HG03342 (cell line): ENCODE data around the gene COL18A1.

Experiments
- ATAC-seq: cut with Tn5 transposase; IDR thresholded peaks from one replicate; pipeline ENCODE4 v1.9.1; 2021; ENCODE audit warnings: mild to moderate bottlenecking, moderate library complexity; ENCODE audit not compliant: unreplicated experiment

The COL18A1 gene

GRCh38 chr21:45451771-45452182 lies 46.8 kb downstream of the COL18A1 start:
- ATAC-seq: no peak

- ATAC-seq: no peak
These were observed 47.8 kb downstream of the COL18A1 start for GRCh38 chr21:45452696-45453307.

- ATAC-seq: no peak
These were observed 48.5 kb downstream of the COL18A1 start for GRCh38 chr21:45453308-45453950.

DNA sequence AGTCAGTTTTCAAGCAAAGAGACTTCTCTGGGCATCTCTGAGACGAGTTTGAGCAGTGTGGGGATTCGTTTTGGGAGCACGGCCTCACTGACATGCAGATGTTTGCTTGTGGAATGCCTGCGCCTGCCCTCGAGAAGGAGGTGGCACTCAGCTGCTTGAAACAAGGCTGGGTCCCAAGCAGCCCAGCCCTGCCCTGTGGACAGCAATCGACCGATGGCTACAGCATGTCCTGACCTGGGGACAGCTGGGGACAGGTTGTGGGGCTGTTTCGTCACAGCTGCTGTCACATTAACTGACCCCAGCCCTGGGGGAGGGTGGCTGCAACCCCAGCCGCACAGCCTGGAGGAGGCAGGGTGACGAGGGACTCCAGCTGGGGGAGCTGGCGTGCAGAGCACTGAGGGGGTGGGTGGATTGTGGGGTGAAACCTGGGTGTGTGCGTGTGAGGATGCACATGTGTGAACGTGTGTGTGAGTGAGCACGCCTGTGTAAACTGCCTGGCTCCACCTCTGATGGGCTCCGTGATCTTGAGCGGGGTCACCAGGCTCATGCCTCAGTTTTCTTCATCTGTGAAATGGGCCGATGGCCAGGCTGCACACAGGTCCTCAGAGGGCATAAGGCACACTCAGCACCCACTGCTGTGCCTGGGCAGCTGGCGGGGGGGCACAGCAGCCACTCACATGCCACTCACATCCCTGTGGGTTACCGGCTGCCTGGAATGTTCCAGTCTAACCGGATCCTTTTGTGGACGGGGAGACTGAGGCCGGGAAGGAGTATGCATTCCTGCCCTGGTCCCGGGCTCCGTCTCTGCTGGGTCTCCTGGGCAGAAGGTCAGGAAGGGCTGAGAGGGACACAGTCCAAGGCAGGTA lies 49.3 kb downstream of the COL18A1 start:
- ATAC-seq: no peak

DNA sequence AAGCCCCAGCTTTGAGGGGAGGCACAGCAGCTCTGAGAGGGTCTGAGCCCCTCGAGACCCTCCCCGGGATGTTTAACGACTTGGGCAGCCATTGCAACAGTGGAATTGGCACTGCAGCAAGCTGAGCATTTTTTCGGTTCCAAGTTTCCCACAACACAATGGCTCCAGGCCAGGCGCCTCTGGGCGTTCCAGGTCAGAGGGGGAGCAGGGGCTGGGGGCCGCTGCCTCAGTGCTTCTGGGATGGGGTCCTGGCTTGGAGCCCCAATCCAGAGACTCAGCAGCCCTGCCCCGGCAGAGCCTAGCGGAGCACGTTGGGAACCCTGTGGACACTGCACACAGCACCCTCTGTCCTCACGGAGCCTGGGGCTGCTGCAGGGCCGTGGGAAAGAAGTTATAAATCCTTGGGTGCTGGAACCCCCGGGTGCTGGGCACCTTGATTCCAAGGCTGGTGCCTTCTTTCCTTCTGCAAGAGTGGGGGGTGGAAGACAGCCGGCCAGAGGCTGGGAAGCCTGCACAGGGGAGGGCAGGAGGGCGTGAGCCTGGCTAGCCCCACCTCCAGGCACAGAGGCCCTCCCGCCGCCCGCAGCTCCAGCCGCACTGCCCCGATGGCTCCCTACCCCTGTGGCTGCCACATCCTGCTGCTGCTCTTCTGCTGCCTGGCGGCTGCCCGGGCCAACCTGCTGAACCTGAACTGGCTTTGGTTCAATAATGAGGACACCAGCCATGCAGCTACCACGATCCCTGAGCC lies 50.1 kb downstream of the COL18A1 start:
- no peak for ATAC-seq

- ATAC-seq: no peak
These were observed 51.0 kb downstream of the COL18A1 start for GRCh38 chr21:45455674-45456583.

GRCh38 chr21:45456584-45457160 lies 51.7 kb downstream of the COL18A1 start:
- ATAC-seq: no peak

DNA sequence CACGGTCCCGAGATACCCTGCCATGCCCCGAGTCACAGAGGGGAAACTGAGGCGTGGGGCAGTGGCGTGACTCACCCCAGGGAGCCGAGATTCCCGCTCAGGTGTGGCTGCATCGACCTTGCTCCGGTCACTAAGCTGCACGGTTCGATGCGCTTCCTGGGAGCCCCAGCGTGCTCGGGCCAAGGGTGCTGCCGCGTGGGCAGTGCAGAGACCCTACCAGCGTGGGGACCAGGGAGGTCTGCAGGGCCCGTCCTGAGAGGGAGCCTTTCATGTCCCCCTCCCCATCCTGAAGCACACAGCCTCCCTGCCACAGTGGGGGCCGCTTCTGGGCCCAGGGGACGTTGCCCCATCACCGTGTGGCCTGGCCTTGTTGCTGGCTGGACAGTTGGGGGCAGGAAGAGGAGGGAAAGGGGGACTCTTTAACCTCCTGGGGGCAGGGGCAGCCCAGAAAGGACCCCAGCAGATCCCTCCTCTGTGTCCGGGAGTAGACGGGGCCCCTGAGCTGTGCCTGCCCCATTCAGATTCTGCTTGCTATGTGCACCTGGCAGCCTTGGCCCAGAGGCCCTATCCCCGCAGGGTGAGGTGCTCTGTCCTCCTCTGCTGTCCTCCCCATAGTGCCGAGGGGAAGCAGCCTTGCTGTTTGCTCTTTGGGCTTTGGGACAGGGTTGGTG lies 52.3 kb downstream of the COL18A1 start:
- no peak for ATAC-seq

GRCh38 chr21:45457832-45458172 lies 52.8 kb downstream of the COL18A1 start:
- ATAC-seq: no peak

DNA sequence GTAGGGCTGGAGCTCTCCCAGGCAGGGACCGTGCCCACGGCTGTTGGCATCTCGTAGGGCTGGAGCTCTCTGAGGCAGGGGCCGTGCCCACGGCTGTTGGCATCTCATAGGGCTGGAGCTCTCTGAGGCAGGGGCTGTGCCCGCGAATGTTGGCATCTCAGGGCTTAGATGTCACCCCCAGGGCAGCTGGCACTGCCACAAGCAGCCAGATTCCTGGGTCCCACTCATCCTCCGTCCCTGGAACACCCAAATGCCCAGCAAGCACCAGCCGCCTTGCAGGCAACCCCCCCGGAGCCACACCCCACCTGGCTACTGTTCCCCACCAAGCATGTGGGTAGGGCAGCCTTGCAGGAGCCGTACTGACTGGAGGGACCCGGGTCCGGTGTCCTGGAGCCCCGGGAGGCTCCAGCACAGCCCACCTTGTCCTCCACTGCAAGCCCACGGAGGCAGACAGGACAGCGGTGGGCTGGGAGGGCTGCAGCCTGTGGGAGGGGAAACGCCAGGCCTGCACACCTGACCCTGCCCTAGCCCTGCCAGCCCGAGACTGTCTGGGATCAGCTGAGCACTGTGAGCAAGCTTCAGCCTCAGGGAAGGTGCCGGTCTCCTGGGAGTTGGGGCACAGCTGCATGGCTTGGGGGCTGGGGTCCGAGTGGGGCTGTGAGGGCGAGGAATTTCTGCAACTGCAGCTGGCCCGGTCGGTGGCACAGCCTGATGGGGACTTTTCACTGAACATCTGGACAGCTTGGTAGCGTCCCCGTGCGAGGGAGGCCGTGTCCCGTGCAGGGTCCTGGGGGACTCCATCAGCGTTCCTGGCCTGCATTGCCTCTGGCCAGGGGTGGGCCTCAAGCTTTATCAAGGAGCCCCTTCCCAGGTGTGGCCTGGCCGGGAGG lies 53.6 kb downstream of the COL18A1 start:
- ATAC-seq: no peak

DNA sequence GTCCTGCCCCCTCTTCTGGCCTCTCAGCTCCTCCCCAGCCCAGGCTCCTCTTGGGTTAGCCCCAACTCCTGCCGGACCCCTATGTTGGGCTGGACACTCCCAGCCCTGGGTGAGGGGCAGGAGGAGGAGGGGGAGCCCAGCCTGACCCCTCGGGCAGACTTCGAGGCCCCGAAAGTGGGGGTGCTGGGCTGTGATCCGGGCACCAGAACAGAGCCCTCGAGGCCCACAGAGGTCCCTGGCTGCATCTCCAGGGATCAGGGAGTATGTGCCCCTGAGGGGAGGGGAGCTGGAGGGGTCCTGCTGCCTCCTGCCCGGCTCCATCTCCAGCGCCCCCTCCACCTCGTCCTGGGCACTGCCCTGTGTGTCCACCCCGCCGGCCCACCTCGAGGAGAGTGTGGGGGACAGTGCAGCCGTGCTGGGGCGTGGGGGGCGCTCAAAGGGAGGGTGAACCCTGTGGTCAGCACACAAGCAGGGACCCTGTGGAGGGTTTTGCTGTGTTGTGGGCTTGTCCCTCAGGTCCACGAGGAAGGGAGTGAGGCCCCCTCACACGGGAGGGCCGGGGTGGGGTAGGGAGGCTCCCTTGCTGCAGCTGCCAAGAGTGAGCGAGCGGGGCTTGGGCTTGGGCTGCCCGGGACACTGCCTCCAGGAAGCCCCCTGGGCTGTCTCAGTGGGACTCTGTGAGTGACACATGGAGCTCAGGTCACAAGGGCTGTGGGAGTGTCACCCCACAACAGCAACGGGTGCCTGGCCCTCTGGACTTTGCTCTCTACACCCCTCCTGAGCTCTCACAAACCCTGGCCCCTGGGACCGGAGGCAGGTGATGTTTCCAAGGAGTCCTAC lies 54.4 kb downstream of the COL18A1 start:
- no peak for ATAC-seq

DNA sequence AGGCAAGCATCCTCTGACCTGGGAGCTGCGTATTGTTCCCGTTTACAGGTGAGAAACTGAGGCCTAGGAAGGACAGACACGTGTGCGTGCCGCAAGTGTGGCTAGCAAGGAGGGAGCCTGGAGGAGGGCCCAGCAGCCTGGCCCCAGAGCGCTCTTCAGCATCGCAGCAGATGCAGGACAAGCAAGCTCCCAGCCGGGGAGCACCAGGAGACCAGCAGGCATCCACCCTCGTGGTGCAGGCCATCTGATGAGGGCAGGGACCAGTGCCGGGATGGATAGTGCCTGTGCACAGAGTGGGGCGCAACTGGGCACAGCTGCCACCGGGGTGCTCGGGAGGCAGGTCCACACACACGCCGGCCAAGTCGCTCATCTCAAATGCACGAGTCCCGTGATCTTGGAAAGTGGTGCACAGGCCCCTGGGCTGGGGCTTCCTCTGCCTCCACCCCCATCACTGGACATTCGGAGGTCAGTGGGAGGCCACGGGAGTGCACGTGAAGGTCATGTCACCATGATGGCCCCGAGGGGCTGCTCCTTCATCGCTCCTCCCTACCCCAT lies 55.1 kb downstream of the COL18A1 start:
- ATAC-seq: no peak

DNA sequence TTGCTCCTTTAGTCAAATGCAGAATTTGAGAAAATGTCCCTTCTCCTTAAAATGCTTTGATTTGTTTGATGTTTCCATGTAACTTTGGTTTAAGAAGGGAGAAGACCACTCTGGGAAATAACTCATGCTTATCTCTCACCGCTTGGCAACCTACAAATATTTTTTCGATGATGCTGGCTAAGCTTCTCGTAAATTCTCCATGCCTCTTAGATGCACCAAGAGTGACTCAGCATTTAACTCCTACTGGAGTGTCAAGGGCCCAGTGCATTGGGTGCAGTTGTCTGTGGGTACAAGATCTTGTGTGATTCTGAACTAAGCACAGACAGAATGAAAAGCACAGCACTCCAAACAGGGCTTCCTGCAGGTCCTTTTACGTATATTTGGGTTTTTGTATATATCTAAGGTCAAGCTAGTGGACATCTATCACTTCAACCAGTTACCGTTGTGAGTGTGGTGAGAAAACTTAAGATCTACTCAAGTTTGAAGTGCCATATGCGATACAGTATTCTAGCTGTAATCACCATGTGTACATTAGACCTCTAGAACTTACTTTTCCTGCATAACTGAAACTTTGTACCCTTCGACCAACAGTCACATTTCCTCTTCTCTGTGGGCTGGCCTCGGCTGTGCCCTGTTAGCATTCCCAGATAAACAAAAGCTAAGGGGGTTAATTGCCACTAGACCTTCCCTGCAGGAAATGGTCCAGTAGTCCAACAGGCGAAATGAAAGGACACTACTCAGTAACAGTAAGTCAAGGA lies 55.8 kb downstream of the COL18A1 start:
- no peak for ATAC-seq

GRCh38 chr21:45461369-45461750 lies 56.4 kb downstream of the COL18A1 start:
- ATAC-seq: no peak

- ATAC-seq: no peak
These were observed 56.9 kb downstream of the COL18A1 start for GRCh38 chr21:45461806-45462341.

- no peak for ATAC-seq
These were observed 58.9 kb downstream of the COL18A1 start for GRCh38 chr21:45463871-45464270.
